GM10248 (cell line): Measurements from ENCODE around the gene TTC7B.

Experiments used
- CTCF ChIA-PET: fragments of 300-600 bp; sonication (Branson Sonifier 250); formaldehyde crosslinking; extraction: SDS; loops from one replicate; lab custom pipeline; 2021; ENCODE audit warnings: antibody characterized with exemption; lab: Yijun Ruan, JAX
- POLR2A ChIA-PET: fragments of 350-650 bp; sonication (Branson Sonifier 250); formaldehyde crosslinking; extraction: SDS; loops from one replicate; lab custom pipeline; 2020; ENCODE audit warnings: antibody characterized with exemption; lab: Yijun Ruan, JAX
- DNase-seq: peaks from one replicate; pipeline ENCODE4 v3.0.0; 2012; ENCODE audit errors: extremely low spot score
- TF ChIP-seq, protein P1 (sequence below): IDR thresholded peaks from 2 replicates; pipeline ENCODE4 v1.5.1; 2012; ENCODE audit warnings: mild to moderate bottlenecking, low read depth; ENCODE audit errors: extremely low read depth, missing control alignments, control extremely low read depth

TTC7B gene

DNA sequence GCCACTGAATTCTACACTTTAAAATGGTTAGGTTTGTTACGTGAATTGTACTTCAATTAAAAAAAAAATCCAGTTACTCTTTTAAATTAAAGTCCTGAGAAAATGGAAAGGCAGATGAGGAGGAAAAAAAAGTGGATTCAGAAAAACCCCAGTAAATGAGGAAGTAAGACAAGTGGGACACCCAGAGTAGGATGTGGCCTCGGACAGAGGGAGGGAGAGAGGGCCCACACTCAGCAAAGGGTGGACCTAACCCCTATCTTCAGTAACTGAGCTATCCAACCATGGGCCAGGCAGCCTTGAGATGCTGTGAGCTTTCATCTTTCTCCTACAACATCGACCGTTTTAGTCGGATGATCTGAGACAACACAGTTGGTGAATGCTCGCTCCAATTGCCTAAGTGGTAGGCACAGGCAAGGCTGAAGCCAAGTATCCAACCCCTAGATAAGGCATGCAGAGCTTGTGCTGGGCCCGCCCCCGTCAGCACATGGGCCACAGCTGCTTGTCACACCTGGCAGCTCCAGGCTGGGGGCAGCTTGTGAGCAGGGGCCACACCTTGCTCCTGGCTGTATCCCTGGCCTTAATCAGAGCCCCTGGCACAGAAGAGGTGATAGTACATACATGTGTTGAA lies 142.1 kb downstream of the TTC7B start:
- POLR2A ChIA-PET = no interaction called here
- CTCF ChIA-PET = interaction anchor here (1.0 to 1.2 kb wide), 3 partner anchors 13 to 23 kb away, joined by 3 to 10 read pairs (median 4); no protein-coding TSS in a partner anchor

DNA sequence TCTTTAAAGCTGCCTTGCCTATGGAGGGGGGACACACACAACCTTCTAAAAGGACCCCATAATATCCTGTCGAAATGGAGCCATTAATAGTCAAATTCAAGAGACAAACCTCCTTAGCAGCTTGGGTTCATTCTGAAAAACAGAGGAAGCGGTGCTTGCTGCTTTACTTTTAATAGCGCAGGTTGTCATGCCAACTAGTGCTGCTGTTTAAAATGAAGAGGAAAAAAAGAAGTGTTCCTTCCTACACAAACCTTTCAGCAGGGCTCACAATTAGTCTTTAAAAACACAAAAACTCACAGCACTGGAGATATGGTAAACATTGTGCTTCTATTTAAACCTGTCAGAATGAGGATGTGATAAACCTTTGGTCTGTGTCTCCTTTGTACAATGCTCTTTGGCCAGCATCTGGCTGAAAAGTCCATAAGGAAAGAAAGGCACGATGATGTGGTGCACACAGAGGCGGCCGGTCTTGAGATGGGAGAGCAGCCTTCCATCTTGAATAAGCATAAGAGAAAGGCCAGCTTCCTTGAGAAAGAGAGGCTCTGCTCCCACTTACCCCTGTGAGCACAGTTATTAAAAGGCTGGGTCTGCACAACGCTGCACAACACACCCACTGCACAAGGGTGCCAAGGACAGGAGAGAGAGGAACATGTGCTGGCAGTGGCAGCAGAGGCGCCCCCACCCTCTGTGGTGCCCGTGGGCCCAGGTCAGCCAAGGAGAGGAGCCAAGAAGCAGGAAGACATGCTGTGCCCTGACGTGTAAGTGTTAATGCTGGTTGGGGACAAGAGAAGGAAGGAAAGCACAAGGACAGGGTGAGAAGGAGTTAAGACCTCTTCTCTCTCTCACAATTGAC lies 144.6 kb downstream of the TTC7B start:
- TF ChIP-seq, protein P1, sequence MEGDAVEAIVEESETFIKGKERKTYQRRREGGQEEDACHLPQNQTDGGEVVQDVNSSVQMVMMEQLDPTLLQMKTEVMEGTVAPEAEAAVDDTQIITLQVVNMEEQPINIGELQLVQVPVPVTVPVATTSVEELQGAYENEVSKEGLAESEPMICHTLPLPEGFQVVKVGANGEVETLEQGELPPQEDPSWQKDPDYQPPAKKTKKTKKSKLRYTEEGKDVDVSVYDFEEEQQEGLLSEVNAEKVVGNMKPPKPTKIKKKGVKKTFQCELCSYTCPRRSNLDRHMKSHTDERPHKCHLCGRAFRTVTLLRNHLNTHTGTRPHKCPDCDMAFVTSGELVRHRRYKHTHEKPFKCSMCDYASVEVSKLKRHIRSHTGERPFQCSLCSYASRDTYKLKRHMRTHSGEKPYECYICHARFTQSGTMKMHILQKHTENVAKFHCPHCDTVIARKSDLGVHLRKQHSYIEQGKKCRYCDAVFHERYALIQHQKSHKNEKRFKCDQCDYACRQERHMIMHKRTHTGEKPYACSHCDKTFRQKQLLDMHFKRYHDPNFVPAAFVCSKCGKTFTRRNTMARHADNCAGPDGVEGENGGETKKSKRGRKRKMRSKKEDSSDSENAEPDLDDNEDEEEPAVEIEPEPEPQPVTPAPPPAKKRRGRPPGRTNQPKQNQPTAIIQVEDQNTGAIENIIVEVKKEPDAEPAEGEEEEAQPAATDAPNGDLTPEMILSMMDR = no peak
- DNase-seq = peak; percentile 26
- CTCF ChIA-PET = interaction anchor here (1.7 kb wide), 1 partner anchor 25 kb away, joined by 3 read pairs; no protein-coding TSS in a partner anchor
- POLR2A ChIA-PET = no interaction called here

More for the DNA sequence above, 142.1 kb downstream of the TTC7B start:
- DNase-seq = no peak
- TF ChIP-seq, protein P1 = no peak

DNA sequence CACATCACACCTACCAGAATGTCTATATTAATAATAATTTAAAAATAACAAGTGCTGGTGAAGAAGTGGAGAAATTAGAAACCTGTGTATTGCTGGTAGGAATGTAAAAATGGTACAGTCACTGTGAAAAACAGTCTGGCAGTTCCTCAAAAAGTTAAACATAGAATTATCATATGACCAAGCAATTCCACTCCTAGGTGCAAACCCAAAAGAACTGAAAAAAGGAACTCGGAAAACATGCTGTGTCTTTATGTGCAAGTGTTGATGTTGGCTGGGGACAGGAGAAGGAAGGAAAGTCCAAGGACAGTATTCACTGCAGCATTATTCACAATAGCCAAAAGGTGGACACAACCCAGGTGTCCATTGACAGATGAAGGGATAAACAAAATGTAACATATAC lies 146.5 kb downstream of the TTC7B start:
- ChIA-PET POLR2A (no interaction called here), CTCF (no interaction called here)
- DNase-seq = no peak
- TF ChIP-seq, protein P1 = no peak

DNA sequence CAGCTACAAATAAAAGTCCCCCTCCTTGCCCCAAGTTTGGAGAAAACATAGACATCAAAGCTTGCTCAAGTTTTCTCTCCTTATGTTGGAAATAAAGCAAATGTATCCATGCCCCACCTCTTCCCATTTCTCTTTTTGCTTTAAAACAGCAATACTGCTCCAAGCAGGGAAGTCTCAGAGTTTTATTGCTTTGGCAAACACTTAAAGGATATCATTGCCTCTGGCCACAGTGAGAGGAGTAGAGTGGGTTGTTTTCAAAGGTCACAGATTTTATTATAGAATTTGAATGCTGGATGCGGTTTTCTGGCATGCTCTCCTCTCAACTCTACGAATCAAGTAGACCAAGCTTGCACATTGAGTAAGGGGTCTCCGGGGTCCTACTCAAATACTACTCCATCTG lies 149.7 kb downstream of the TTC7B start:
- POLR2A ChIA-PET = no interaction called here

DNA sequence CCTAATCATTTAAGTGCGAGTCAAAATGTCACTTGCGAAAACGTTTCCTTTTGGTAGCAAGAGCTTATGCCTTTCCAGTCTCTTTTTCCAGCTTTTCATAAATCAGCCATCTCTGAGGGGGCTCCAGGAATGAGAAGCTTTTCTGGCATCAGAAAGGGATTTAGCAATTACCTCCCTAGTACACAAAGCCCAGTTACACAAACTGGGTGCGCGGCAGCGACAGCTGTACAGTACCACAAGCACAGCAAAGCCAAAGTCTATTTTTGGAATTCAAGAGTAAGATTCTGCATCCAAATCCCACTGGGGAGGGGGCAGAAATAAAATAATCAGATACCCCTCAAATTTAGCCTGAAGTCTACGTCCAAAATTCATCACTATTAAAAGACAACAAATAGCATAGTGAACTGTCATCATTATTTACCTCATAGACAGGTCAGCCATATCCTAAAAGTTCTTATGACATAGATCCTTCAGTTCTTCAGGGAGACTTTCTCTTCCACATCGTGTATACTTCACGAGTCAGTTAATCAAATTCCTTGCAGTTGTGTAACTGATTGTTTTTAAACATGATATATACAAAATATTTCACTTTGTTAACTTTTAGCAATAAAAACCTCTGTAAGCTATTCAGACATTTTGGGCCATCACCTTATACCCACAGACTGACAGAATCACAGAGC lies 150.8 kb downstream of the TTC7B start:
- POLR2A ChIA-PET = no interaction called here
- CTCF ChIA-PET = interaction anchor here (1.7 to 2.9 kb wide), 3 partner anchors 18 to 32 kb away, joined by 4 to 8 read pairs (median 6); no protein-coding TSS in a partner anchor
- DNase-seq = no peak
- TF ChIP-seq, protein P1 = no peak

More for the DNA sequence above, 149.7 kb downstream of the TTC7B start:
- DNase-seq = no peak
- TF ChIP-seq, protein P1 = no peak
- CTCF ChIA-PET = interaction anchor here (1.7 to 2.9 kb wide), 2 partner anchors 17 to 30 kb away, joined by 4 to 8 read pairs; no protein-coding TSS in a partner anchor

DNA sequence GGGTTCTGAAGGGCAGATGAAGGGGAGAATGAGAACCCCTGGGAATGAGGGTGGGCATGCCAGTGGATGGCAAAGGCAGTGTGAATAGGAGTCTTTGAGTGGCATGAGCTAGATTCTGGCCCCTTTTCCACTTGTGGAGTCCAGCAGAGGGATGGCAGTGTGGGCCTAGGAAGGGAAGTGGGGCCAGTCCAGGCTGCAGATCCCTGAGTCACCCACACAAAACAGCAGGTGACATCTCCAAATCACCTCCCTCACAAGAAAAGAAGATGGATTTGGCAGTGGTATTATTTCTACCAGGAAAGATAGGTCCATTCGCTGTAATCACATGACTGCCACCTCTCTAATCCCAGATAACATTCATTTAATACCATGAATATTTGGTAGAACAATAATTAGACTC lies 151.3 kb downstream of the TTC7B start:
- CTCF ChIA-PET = interaction anchor here (1.0 to 2.9 kb wide), 4 partner anchors 17 to 262 kb away, joined by 3 to 8 read pairs (median 5); no protein-coding TSS in a partner anchor
- POLR2A ChIA-PET = no interaction called here
- TF ChIP-seq, protein P1 = no peak
- DNase-seq = no peak
